Hepatocyte (in vitro differentiated cells): Measurements from ENCODE around the gene ATP9A. TPM values are rescaled to one million over a fixed set of nuclear protein-coding genes. Genes with fewer than 3 reads are reported as not detected.

Source experiments
- DNase-seq: peaks from one replicate; pipeline ENCODE4 v3.0.0-alpha.2; 2016; ENCODE audit warnings: low spot score
- H2AFZ ChIP-seq: fragments of 200-600 bp; sonication (generic); 2 replicates; pipeline ENCODE4 v1.6.0; 2016; ENCODE audit warnings: antibody characterized with exemption, mild to moderate bottlenecking
- H3K27ac ChIP-seq: fragments of 200-600 bp; sonication (generic); 2 replicates; pipeline ENCODE4 v1.5.1; 2016; ENCODE audit warnings: mild to moderate bottlenecking
- H3K27me3 ChIP-seq: fragments of 200-600 bp; sonication (generic); 2 replicates; pipeline ENCODE4 v1.6.1; 2016
- H3K36me3 ChIP-seq: fragments of 200-600 bp; sonication (generic); replicated peaks from 2 replicates; pipeline ENCODE4 v1.5.1; 2016; ENCODE audit warnings: low read depth; ENCODE audit not compliant: insufficient read depth
- H3K4me1 ChIP-seq: fragments of 200-600 bp; sonication (generic); 2 replicates; pipeline ENCODE4 v1.5.1; 2016; ENCODE audit warnings: mild to moderate bottlenecking, moderate library complexity; ENCODE audit not compliant: insufficient read depth
- H3K4me2 ChIP-seq: fragments of 200-600 bp; sonication (generic); 2 replicates; pipeline ENCODE4 v1.6.0; 2016
- H3K4me3 ChIP-seq: fragments of 200-600 bp; sonication (generic); 2 replicates; pipeline ENCODE4 v1.5.1; 2016; ENCODE audit warnings: mild to moderate bottlenecking
- H3K79me2 ChIP-seq: fragments of 200-600 bp; sonication (generic); 2 replicates; pipeline ENCODE4 v1.6.0; 2017; ENCODE audit warnings: mild to moderate bottlenecking
- H3K9me2 ChIP-seq: fragments of 200-600 bp; sonication (generic); replicated peaks from 2 replicates; pipeline ENCODE4 v1.6.0; 2017; ENCODE audit warnings: mild to moderate bottlenecking; ENCODE audit not compliant: insufficient read depth
- H3K9me3 ChIP-seq: fragments of 200-600 bp; sonication (generic); 2 replicates; pipeline ENCODE4 v1.5.1; 2016; ENCODE audit warnings: low read depth, mild to moderate bottlenecking
- H4K20me1 ChIP-seq: fragments of 200-600 bp; sonication (generic); 2 replicates; pipeline ENCODE4 v1.6.0; 2016; ENCODE audit warnings: mild to moderate bottlenecking; ENCODE audit not compliant: insufficient read depth, poor library complexity, severe bottlenecking
- EZH2 ChIP-seq: fragments of 200-600 bp; sonication (generic); IDR thresholded peaks from 2 replicates; pipeline ENCODE4 v1.6.1; 2016; ENCODE audit warnings: antibody characterized with exemption, mild to moderate bottlenecking, borderline replicate concordance
- EZH2phosphoT487 ChIP-seq: fragments of 200-600 bp; sonication (generic); IDR thresholded peaks from one replicate; pipeline ENCODE4 v1.6.1; 2018; ENCODE audit warnings: antibody characterized with exemption, mild to moderate bottlenecking, low read depth, moderate library complexity; ENCODE audit not compliant: unreplicated experiment, severe bottlenecking
- WGBS: methylation state at CpG from one replicate; pipeline ENCODE4 v1.1.6; 2016; ENCODE audit warnings: low lambda C conversion rate; ENCODE audit errors: missing lambda C conversion rate; 5-methylcytosine and 5-hydroxymethylcytosine counted together
- polyA plus RNA-seq: library from polyadenylated mRNA; unstranded; fragments of >200 nt; fragmentation: Nextera tagmentation; extraction: Ambion mirVana; gene quantifications from 2 replicates; pipeline ENCODE4 v1.2.1, GENCODE V29; 2016
- total RNA-seq: library from RNA; depleted of rRNA; stranded (reverse); fragments of >200 nt; gene quantifications from 2 replicates; pipeline ENCODE4 v1.2.3, GENCODE V29; 2014
- TF ChIP-seq, protein P1 (sequence below): fragments of 200-600 bp; sonication (generic); IDR thresholded peaks from 2 replicates; pipeline ENCODE4 v1.5.1; 2016; ENCODE audit warnings: antibody characterized with exemption, mild to moderate bottlenecking; ENCODE audit not compliant: poor library complexity

The ATP9A gene
- total and polyA plus RNA-seq, 2 experiments from 2014 or later, result 12.1 to 28.1 TPM

GRCh38 chr20:51575486-51575885 is 192.7 kb downstream of the ATP9A start:
- no peak for TF ChIP-seq EZH2phosphoT487
- TF ChIP-seq, protein P1, sequence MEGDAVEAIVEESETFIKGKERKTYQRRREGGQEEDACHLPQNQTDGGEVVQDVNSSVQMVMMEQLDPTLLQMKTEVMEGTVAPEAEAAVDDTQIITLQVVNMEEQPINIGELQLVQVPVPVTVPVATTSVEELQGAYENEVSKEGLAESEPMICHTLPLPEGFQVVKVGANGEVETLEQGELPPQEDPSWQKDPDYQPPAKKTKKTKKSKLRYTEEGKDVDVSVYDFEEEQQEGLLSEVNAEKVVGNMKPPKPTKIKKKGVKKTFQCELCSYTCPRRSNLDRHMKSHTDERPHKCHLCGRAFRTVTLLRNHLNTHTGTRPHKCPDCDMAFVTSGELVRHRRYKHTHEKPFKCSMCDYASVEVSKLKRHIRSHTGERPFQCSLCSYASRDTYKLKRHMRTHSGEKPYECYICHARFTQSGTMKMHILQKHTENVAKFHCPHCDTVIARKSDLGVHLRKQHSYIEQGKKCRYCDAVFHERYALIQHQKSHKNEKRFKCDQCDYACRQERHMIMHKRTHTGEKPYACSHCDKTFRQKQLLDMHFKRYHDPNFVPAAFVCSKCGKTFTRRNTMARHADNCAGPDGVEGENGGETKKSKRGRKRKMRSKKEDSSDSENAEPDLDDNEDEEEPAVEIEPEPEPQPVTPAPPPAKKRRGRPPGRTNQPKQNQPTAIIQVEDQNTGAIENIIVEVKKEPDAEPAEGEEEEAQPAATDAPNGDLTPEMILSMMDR, result no peak
- no peak for TF ChIP-seq EZH2
- Histone ChIP-seq H3K9me2 (no peaks in the 10 kb centered on the region), H3K4me2 (no peak overlapping the region), H3K4me1 (no peaks in the 10 kb centered on the region), H2AFZ (no peak overlapping the region), H3K27me3 (no peaks in the 10 kb centered on the region), H3K36me3 (no peaks in the 10 kb centered on the region), H3K27ac (no peak overlapping the region), H3K79me2 (no peaks in the 10 kb centered on the region), H3K4me3 (no peak overlapping the region), H4K20me1 (no peaks in the 10 kb centered on the region), H3K9me3 (no peaks in the 10 kb centered on the region)
- 91% methylated on average over 3 of the region's 3 CpGs for WGBS
- DNase-seq, result no peak

- TF ChIP-seq EZH2phosphoT487, result no peak
- TF ChIP-seq EZH2, result no peak
- TF ChIP-seq, protein P1, result no peak
- no peaks in the 10 kb centered on the region for H3K9me3 ChIP-seq
- H4K20me1 ChIP-seq, result no peaks in the 10 kb centered on the region
- no peaks in the 10 kb centered on the region for H3K4me1 ChIP-seq
- H3K79me2 ChIP-seq, result no peaks in the 10 kb centered on the region
- no peak overlapping the region for H3K27ac ChIP-seq
- no peak overlapping the region for H3K4me2 ChIP-seq
- WGBS, result 96% methylated on average over 6 of the region's 6 CpGs
- H2AFZ ChIP-seq, result no peak overlapping the region
- DNase-seq, result no peak
- no peak overlapping the region for H3K4me3 ChIP-seq
- H3K27me3 ChIP-seq, result no peaks in the 10 kb centered on the region
- H3K36me3 ChIP-seq, result no peaks in the 10 kb centered on the region
- no peaks in the 10 kb centered on the region for H3K9me2 ChIP-seq
These were observed 193.7 kb downstream of the ATP9A start for GRCh38 chr20:51574248-51575033.

- H3K4me3 ChIP-seq, result no peak overlapping the region
- no peak overlapping the region for H3K27ac ChIP-seq
- no peak overlapping the region for H2AFZ ChIP-seq
- H4K20me1 ChIP-seq, result no peaks in the 10 kb centered on the region
- H3K27me3 ChIP-seq, result no peaks in the 10 kb centered on the region
- no peaks in the 10 kb centered on the region for H3K9me3 ChIP-seq
- no peaks in the 10 kb centered on the region for H3K79me2 ChIP-seq
- no peaks in the 10 kb centered on the region for H3K9me2 ChIP-seq
- H3K36me3 ChIP-seq, result no peaks in the 10 kb centered on the region
- H3K4me1 ChIP-seq, result no peaks in the 10 kb centered on the region
- TF ChIP-seq, protein P1, result no peak
- no peak for TF ChIP-seq EZH2phosphoT487
- no peak for TF ChIP-seq EZH2
- 82% methylated on average over 8 of the region's 8 CpGs for WGBS
- H3K4me2 ChIP-seq, result no peak overlapping the region
- no peak for DNase-seq
These were observed 194.5 kb downstream of the ATP9A start for GRCh38 chr20:51573576-51574243.
